Measurements from ENCODE around the gene MACROD2.

The MACROD2 gene

GRCh38 chr20:15613530-15613929 is 1618.2 kb downstream of the MACROD2 start:
- no peak overlapping the region for H3K4me3 ChIP-seq (ENCODE audit: control insufficient read depth, low read depth, low read length)
- no peak for DNase-seq (ENCODE audit: low read depth)
- TF ChIP-seq CTCF (IDR thresholded peaks at IDR 0.05; ENCODE audit: control insufficient read depth, insufficient read depth, low read depth, low read length, missing control alignments), result no peak

GRCh38 chr20:15616626-15617025 is 1621.3 kb downstream of the MACROD2 start:
- no peak overlapping the region for H3K4me3 ChIP-seq (ENCODE audit: control insufficient read depth, low read depth, low read length)
- no peak for TF ChIP-seq CTCF (IDR thresholded peaks at IDR 0.05; ENCODE audit: control insufficient read depth, insufficient read depth, low read depth, low read length, missing control alignments)
- no peak for DNase-seq (ENCODE audit: low read depth)

GRCh38 chr20:15618110-15618509 is 1622.8 kb downstream of the MACROD2 start:
- no peak overlapping the region for H3K4me3 ChIP-seq (ENCODE audit: control insufficient read depth, low read depth, low read length)
- DNase-seq (ENCODE audit: low read depth), result no peak

GRCh38 chr20:15618912-15619311 is 1623.6 kb downstream of the MACROD2 start:
- no peak for DNase-seq (ENCODE audit: low read depth)
- no peak overlapping the region for H3K4me3 ChIP-seq (ENCODE audit: control insufficient read depth, low read depth, low read length)
- TF ChIP-seq CTCF (IDR thresholded peaks at IDR 0.05; ENCODE audit: control insufficient read depth, insufficient read depth, low read depth, low read length, missing control alignments), result no peak

More at GRCh38 chr20:15618110-15618509, 1622.8 kb downstream of the MACROD2 start:
- TF ChIP-seq CTCF (IDR thresholded peaks at IDR 0.05; ENCODE audit: control insufficient read depth, insufficient read depth, low read depth, low read length, missing control alignments), result no peak

- no peak for DNase-seq (ENCODE audit: low read depth)
- TF ChIP-seq CTCF (IDR thresholded peaks at IDR 0.05; ENCODE audit: control insufficient read depth, insufficient read depth, low read depth, low read length, missing control alignments), result no peak
- no peak overlapping the region for H3K4me3 ChIP-seq (ENCODE audit: control insufficient read depth, low read depth, low read length)
Measured at GRCh38 chr20:15619341-15619740, 1624.0 kb downstream of the MACROD2 start.

- no peak for TF ChIP-seq CTCF (IDR thresholded peaks at IDR 0.05; ENCODE audit: control insufficient read depth, insufficient read depth, low read depth, low read length, missing control alignments)
- DNase-seq (ENCODE audit: low read depth), result no peak
- H3K4me3 ChIP-seq (ENCODE audit: control insufficient read depth, low read depth, low read length), result no peak overlapping the region
Measured at GRCh38 chr20:15619816-15620215, 1624.5 kb downstream of the MACROD2 start.

- DNase-seq (ENCODE audit: low read depth), result no peak
- no peak for TF ChIP-seq CTCF (IDR thresholded peaks at IDR 0.05; ENCODE audit: control insufficient read depth, insufficient read depth, low read depth, low read length, missing control alignments)
- H3K4me3 ChIP-seq (ENCODE audit: control insufficient read depth, low read depth, low read length), result no peak overlapping the region
Measured at GRCh38 chr20:15622368-15622767, 1627.1 kb downstream of the MACROD2 start.
